Parathyroid adenoma (tissue), 2 donors: ENCODE results near the gene TCOF1.
A peak's percentile ranks its signal among the peaks of the same experiment; 100 is the strongest.

Experiments
- H2AFZ ChIP-seq: fragments of 300-600 bp; sonication (generic); one replicate; pipeline ENCODE4 v1.7.0; 2017; ENCODE audit warnings: antibody characterized with exemption, mild to moderate bottlenecking
- H3K27ac ChIP-seq: fragments of 300-600 bp; sonication (generic); one replicate; pipeline ENCODE4 v1.7.0; 2017
- H3K27me3 ChIP-seq: fragments of 300-600 bp; sonication (generic); one replicate; pipeline ENCODE4 v1.7.0; 2017; ENCODE audit warnings: low read length; ENCODE audit not compliant: control insufficient read depth, insufficient read depth
- H3K36me3 ChIP-seq: fragments of 300-600 bp; sonication (generic); one replicate; pipeline ENCODE4 v1.7.0; 2017; ENCODE audit warnings: low read length; ENCODE audit not compliant: control insufficient read depth, insufficient read depth
- H3K4me1 ChIP-seq: fragments of 300-600 bp; sonication (generic); one replicate; pipeline ENCODE4 v1.7.0; 2017; ENCODE audit warnings: control low read depth
- H3K4me2 ChIP-seq: fragments of 300-600 bp; sonication (generic); one replicate; pipeline ENCODE4 v1.7.0; 2017; ENCODE audit warnings: low read length
- H3K4me3 ChIP-seq: fragments of 300-600 bp; sonication (generic); one replicate; pipeline ENCODE4 v1.7.0; 2017; ENCODE audit warnings: low read depth, low read length
- H3K79me2 ChIP-seq: fragments of 300-600 bp; sonication (generic); one replicate; pipeline ENCODE4 v1.7.0; 2017; ENCODE audit warnings: control low read depth
- H3K9ac ChIP-seq: fragments of 300-600 bp; sonication (generic); one replicate; pipeline ENCODE4 v1.7.0; 2017; ENCODE audit warnings: mild to moderate bottlenecking
- H3K9me3 ChIP-seq: fragments of 300-600 bp; sonication (generic); one replicate; pipeline ENCODE4 v1.7.0; 2017; ENCODE audit warnings: low read length; ENCODE audit not compliant: control insufficient read depth
- CTCF ChIP-seq: fragments of 300-600 bp; sonication (generic); IDR thresholded peaks from one replicate; pipeline ENCODE4 v1.7.0; 2017; ENCODE audit warnings: antibody characterized with exemption, mild to moderate bottlenecking
- donor health status: primary hyperparathyroidism.

Gene TCOF1

GRCh38 chr5:150396267-150396666 lies 38.8 kb downstream of the TCOF1 start:
- Histone ChIP-seq H3K4me3 (no peak overlapping the region), H3K9me3 (no peaks in the 10 kb centered on the region), H2AFZ (no peak overlapping the region), H3K36me3 (no peaks in the 10 kb centered on the region), H3K4me1 (no peaks in the 10 kb centered on the region), H3K27ac (no peak overlapping the region), H3K27me3 (no peaks in the 10 kb centered on the region), H3K79me2 (no peaks in the 10 kb centered on the region), H3K9ac (no peak overlapping the region), H3K4me2 (no peak overlapping the region)
- no peak for TF ChIP-seq CTCF

- Histone ChIP-seq H3K36me3 (no peaks in the 10 kb centered on the region), H3K4me2 (no peak overlapping the region), H2AFZ (no peak overlapping the region), H3K79me2 (no peaks in the 10 kb centered on the region), H3K27ac (no peak overlapping the region), H3K9ac (no peak overlapping the region), H3K27me3 (no peaks in the 10 kb centered on the region), H3K4me1 (no peaks in the 10 kb centered on the region), H3K4me3 (no peak overlapping the region), H3K9me3 (no peaks in the 10 kb centered on the region)
- no peak for TF ChIP-seq CTCF
Measured at GRCh38 chr5:150397146-150397781, 39.8 kb downstream of the TCOF1 start.

GRCh38 chr5:150397782-150398721 lies 40.6 kb downstream of the TCOF1 start:
- Histone ChIP-seq H2AFZ (no peak overlapping the region), H3K79me2 (no peaks in the 10 kb centered on the region), H3K4me1 (no peaks in the 10 kb centered on the region), H3K9me3 (no peaks in the 10 kb centered on the region), H3K27ac (no peak overlapping the region), H3K36me3 (no peaks in the 10 kb centered on the region), H3K4me2 (no peak overlapping the region), H3K27me3 (no peaks in the 10 kb centered on the region), H3K4me3 (no peak overlapping the region), H3K9ac (no peak overlapping the region)
- TF ChIP-seq CTCF, result no peak

GRCh38 chr5:150398722-150399523 lies 41.4 kb downstream of the TCOF1 start:
- Histone ChIP-seq H3K36me3 (no peaks in the 10 kb centered on the region), H3K27me3 (no peaks in the 10 kb centered on the region), H3K4me1 (no peaks in the 10 kb centered on the region), H3K4me2 (no peak overlapping the region), H3K79me2 (no peaks in the 10 kb centered on the region), H3K9ac (no peak overlapping the region), H3K27ac (no peak overlapping the region), H3K9me3 (no peaks in the 10 kb centered on the region), H2AFZ (no peak overlapping the region), H3K4me3 (no peak overlapping the region)
- TF ChIP-seq CTCF, result peak; percentile 21
